GM21619 (cell line): Measurements from ENCODE around the gene C10orf143.
"Not testable (repeated sequence)": the region's sequence is repeated elsewhere in the genome, so short reads cannot be mapped to it uniquely, and the experiment has no call there.

Source experiments
- ATAC-seq: cut with Tn5 transposase; IDR thresholded peaks from one replicate; pipeline ENCODE4 v1.9.1; 2021; ENCODE audit not compliant: unreplicated experiment

Gene C10orf143

GRCh38 chr10:130111852-130112180 lies 1.2 kb upstream of the C10orf143 start:
- no peak for ATAC-seq

- ATAC-seq: peak; percentile 86
Measured at GRCh38 chr10:130111113-130111851, 652 bp upstream of the C10orf143 start.

GRCh38 chr10:130109796-130110245 lies 809 bp downstream of the C10orf143 start:
- ATAC-seq: no peak

GRCh38 chr10:130108934-130109604 lies 1.6 kb downstream of the C10orf143 start:
- no peak for ATAC-seq

- not testable (repeated sequence) for ATAC-seq
Measured at GRCh38 chr10:130108146-130108545, 2.5 kb downstream of the C10orf143 start.

- ATAC-seq: no peak
Measured at GRCh38 chr10:130105724-130106123, 4.9 kb downstream of the C10orf143 start.

GRCh38 chr10:130099344-130099743 lies 11.3 kb downstream of the C10orf143 start:
- no peak for ATAC-seq

- not testable (repeated sequence) for ATAC-seq
Measured at GRCh38 chr10:130090565-130090964, 20.1 kb downstream of the C10orf143 start.

- no peak for ATAC-seq
Measured at GRCh38 chr10:130080461-130080814, 30.2 kb downstream of the C10orf143 start.

GRCh38 chr10:130079614-130080460 lies 30.8 kb downstream of the C10orf143 start:
- no peak for ATAC-seq

GRCh38 chr10:130078120-130078519 lies 32.5 kb downstream of the C10orf143 start:
- no peak for ATAC-seq

- ATAC-seq: no peak
Measured at GRCh38 chr10:130076681-130077080, 33.9 kb downstream of the C10orf143 start.

- no peak for ATAC-seq
Measured at GRCh38 chr10:130074639-130075038, 36.0 kb downstream of the C10orf143 start.

- ATAC-seq: no peak
Measured at GRCh38 chr10:130073912-130074311, 36.7 kb downstream of the C10orf143 start.

GRCh38 chr10:130072247-130072646 lies 38.4 kb downstream of the C10orf143 start:
- ATAC-seq: no peak

GRCh38 chr10:130067893-130068292 lies 42.7 kb downstream of the C10orf143 start:
- no peak for ATAC-seq

GRCh38 chr10:130066743-130067142 lies 43.9 kb downstream of the C10orf143 start:
- ATAC-seq: no peak

GRCh38 chr10:130065251-130065650 lies 45.4 kb downstream of the C10orf143 start:
- ATAC-seq: no peak

- ATAC-seq: no peak
Measured at GRCh38 chr10:130064783-130065182, 45.8 kb downstream of the C10orf143 start.

GRCh38 chr10:130062976-130063375 lies 47.7 kb downstream of the C10orf143 start:
- no peak for ATAC-seq

- no peak for ATAC-seq
Measured at GRCh38 chr10:130062201-130062600, 48.4 kb downstream of the C10orf143 start.

- ATAC-seq: no peak
Measured at GRCh38 chr10:130061760-130062159, 48.9 kb downstream of the C10orf143 start.
